Inflammatory macrophage (primary cell): Measurements from ENCODE around the gene LGALS3BP.

Source experiments
- DNase-seq, 2 donors: peaks; one replicate each; pipeline ENCODE4 v3.0.0-alpha.2; 2020 to 2022

LGALS3BP gene

DNA sequence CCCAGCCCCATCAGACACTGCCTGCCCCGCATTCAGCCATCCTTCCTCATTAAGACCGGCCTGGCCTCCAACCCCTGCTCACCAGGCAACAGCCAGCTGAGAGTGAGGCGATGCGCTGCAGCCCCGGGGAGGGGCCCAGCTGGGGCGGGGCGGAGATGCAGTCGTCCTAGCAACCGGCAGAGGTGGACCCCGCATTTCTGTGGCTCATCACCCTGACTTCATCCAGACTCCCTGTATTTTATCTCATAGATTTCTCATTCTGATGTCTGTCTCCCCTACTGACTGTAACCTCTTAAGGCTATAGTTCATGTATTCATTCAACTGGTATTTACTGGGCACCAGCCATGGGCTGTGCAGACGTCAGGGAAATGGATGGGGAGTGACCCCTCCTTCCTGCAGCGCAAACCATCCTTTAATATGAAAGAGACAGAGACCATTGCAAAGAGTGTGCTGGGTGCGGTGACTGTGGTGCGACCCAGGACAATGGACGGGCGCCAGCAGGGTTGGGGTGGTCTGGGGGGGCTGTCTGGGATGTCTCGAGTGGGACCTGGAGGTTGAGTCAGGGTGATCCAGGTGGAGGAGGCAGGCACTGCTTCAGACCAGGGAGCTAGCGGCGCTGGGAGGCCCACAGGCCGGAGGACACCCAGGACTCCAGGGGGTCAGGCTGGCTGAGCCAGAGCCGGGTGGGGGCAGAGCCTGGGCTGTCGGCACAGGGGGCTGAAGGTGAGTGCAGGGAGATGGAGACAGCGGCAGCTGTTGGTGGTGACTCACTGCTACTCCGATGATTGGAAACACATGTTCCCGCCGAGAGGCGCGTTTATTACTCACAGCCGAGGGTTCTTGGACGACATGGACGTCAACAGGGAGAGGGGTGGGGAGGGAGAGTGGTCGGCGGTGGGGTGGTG lies 44.1 kb downstream of the LGALS3BP start:
- no peak for DNase-seq

DNA sequence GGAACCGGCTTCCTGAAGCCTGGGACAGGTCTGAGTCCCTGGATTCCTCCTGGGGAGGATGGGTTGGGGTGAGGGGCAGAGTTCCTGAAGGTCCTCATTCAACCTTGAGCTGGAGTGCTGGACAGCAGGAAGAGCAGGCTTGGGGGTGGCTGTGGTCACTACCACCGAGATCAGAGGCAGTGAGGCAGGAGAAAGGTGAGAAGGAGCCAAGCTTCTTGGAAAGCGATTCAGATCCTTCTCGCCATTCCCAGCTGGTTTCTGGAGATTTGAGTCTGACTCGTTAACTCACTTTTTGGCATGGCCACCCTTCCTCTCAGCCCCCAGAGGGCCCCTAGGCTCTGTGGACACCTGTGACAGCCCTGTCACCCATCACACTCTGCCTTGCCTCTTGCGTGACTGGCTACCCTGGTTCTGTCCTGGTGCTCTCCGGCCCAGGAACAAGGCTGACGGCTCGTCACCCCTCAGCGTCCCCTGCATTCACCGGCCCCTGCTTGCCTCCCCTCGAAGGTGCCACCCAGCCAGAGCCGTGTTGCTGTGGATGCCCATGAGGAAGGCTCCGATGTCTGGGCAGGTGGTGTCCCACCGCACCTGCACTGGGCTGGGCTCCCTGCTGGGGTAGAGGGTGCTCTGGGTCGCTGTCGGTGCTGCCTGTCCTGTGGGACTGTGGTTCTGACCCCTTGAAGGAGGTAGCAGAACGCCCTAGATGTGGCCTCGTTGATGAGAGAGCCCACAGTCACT lies 44.9 kb downstream of the LGALS3BP start:
- DNase-seq, result no peak

DNA sequence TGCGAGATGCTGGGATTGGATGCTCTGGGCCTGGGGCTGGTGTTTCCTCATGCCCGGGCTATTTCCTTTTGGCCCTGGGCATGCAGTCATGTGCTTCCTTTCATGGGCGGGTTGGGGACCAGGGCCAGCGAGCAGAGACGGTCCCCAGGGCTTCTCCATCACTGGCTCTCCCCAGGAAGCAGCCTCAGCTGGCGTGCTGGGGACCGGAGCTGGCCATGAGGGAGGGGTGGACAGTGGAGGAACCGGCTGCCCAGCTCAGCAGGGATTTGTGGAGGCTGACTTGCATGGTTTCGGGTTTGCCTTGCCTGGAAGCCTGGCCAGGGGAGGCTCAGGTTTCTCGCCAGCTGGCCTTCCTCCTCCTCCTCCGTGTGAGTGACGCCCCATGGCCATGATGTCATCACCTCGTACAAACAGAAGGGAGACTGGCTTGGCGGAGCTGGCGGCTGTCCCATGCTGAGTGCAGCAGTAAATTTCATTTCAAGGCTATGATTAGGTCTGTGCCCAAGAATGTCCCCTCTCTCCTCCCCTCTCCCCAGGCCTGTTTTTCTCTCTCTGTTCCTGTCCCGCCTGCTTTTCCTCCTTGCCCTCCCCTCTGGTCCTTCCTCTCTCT lies 45.7 kb downstream of the LGALS3BP start:
- DNase-seq, result peak; percentile 68 to 73

DNA sequence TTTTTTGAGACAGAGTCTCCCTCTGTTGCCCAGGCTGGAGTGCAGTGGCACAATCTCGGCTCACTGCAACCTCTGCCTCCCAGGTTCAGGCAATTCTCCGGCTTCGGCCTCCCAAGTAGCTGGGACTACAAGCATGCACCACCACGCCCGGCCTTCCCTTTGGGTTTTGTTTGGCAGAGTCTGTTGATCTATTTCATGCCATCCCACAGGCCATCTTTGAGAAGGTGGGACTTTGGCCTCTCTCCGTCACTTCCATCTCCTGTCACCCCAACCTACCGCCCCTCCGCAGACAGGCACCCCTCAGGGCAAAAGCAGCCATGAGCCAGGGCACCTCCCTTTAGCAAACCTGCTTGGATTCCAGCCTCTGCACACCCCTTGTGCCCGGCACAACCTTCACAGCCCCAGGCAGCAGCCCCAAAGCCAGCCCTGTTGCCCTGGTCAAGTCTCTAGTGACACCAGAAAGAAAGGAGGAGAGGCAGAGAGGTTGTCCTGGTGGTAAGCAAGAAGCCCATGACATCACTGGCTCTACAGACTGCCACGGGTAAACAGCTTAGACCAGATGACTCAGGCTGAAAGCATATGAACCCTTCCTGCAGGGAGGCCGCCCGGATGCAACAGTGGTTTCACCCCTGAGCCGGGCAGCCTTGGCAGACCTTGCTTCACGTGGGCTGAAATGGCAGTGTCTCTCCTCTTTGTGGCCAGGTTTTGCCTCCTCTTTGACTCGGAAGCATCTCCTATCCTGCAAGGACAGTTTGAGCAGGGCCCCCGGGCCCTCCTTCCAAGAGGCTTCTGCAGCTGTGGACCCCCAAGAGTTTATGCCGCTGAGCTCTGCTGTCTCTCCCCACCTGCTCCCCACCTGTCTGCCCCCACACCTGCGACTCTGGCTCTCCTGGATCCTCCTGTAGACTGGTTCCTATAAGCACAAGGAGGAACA lies 46.4 kb downstream of the LGALS3BP start:
- DNase-seq, result peak; percentile 46 to 57

DNA sequence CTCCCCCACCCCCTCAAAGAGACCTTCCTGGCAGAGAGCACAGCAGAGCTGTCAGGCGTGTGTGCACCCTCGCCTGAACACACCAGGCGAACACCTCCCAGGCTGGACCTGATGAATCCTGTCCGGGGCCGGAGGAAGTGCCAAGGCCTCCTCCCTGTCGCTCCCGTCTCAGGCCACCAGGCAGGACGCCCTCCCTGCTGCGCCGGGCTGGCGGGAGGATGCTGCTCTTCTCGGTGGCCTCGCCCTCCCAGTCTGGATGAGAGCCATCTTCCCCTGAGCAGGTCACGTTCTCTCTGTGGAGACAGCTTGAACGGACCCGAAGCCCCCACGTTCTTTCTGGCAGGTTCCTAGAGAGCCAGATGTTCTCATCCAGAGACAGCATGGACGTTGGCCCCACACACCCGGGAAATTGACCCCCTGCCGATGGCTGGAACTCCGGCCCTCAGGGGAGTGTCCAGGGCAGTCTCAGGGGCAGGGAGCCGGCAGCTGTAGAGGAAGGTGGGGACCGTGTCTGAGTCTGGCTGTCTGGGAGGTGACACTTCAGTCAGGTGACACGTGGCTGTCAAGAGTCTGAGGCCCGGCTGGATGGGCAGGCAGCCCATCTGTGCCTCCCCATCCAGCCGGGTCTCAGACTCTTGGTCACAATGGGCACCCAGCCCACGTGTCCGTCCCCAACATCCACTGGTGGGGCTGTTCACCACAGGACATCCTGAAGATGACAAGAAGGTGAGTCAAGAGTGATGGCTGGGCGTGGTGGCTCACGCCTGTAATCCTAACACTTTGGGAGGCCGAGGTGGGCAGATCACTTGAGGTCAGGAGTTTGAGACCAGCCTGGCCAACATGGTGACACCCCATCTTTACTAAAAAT lies 49.6 kb downstream of the LGALS3BP start:
- DNase-seq, result no peak

DNA sequence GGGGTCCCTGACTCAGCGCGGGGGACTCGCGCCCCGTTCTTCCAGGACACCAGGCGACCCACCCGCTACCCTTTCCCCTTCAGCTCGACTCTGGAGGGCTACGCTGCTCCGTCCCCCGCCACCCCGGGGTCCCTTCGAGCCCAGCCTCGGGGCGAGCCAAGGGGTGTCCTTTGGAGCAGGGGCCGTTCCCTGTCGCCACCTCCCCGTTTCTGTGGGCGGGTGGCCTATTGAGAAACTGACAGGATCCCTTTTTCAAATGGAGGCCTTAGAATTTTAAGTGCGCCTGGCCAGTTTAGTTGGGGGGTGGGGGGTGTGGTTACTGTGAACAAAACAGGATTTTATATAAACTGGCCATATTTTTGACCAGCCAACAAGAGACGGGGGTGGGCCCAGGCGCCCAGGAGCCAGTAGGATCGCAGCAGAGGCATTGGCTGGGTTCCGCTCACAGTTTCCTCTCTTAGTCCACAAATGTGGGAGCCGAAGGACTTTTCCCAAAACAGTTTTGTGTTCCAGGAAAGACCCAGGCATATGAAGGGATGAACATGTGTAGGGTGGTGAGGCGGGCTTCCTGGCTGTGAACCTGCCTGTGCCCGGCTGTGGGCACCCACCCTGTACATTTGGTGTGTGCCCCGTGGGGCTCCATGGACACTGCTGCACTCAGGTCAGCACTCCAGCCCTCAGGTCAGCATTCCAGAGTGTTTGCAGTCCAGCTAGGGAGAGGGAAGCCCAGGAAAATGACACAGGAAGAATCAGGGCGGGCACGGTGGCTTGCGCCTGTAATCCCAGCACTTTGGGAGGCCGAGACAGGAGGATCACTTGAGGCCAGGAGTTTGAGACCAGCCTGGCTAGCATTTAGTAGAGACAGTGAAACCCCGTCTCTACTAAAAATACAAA lies 53.8 kb downstream of the LGALS3BP start:
- DNase-seq, result peak; percentile 96 to 97

DNA sequence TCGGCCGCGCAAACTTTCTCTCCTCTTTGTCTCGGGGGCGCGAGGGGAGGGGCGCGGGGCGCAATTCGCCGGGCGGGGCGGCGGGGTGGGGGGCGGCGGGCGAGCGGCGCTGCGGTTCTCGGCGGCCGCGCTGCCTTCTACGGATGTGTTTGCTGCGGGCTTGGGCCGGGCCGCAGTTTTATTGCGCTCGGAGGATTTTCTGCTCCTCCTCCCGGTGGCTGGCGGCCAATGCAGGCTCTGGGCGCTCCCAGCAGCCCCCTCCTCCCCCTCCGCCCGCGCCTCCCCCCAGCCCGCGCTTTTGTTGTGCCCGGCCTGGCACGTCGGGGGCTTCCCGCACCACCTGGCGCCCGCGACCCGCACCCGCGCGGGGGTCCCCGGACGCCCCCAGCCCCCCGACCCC lies 54.5 kb downstream of the LGALS3BP start, which contains the start of gene TIMP2:
TSS of gene TIMP2 (minus strand) at position 154 of the 400 bp plus-strand sequence. CDS start 299 bp downstream, outside the sequence.
- DNase-seq, result peak; percentile 86 to 91

DNA sequence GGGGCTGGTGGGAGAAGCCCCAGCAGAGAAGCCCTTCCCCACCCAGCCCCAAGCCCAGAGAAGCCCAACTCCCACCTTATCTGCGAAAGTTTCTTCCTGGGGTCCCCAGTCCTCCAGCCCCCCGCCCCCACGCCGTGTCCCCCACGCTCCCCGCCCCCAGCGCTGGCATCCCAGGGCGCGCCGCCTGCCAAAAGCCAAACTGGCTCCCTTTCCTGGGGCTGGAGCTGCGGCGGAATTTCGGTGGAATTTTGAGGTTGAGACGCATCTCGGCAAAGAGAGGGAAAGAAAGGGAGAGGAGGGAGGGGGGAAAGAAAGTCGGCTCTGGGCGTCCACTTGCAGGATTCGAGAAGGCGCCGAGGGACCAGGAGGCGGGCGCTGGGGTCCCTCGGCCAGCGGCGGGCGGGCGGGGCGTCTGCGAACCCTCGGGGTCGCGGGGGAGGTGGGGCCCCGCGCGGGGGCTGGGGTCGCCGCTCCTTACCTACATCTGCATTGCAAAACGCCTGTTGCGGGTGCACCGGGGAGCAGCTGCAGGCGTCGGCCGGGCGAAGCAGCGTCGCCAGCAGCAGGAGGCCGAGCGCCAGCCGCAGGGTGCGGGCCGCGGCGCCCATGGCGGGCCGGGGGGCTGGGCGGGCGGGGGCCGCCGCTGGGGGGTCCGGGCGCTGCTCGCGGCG lies 55.1 kb downstream of the LGALS3BP start:
- DNase-seq, result no peak

DNA sequence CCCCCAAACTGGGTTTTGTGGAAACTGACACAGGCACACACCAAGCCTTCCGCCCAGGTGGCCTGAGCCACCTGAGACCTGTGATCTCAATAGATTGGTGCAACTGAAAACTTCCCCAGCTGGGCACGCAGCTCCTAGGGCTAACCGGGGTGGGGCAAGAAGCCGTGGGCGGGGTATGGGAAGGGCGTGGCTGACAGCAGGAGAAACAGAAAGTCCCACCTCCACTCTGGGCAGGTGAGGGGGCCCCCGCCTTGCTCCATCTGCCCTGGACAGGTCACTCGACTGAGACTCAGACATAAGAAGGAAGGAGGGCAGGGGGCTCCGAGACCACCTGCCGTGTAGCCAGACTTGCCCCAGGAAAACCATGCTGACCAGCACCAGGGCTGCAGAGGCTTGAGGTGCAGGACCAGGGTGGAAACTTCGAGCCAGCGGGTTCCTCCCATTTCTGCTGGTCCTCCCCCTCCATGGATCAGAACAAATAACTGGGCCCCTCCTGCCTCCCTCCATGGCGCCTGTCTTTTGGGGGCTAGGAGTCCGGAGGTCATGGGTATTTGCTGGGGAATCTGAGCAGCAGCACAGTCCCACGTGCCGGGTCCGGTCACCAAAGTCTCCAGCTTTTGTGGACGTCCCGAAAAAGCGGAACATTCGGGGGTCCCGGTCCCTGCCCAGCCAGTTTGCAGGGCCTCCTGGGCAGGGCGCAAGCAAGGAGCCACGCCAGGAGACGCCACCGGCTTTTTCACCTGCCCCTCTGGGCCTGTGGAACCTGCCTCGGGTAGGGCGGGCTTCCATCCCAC lies 55.9 kb downstream of the LGALS3BP start:
- DNase-seq, result peak; percentile 50 to 75

DNA sequence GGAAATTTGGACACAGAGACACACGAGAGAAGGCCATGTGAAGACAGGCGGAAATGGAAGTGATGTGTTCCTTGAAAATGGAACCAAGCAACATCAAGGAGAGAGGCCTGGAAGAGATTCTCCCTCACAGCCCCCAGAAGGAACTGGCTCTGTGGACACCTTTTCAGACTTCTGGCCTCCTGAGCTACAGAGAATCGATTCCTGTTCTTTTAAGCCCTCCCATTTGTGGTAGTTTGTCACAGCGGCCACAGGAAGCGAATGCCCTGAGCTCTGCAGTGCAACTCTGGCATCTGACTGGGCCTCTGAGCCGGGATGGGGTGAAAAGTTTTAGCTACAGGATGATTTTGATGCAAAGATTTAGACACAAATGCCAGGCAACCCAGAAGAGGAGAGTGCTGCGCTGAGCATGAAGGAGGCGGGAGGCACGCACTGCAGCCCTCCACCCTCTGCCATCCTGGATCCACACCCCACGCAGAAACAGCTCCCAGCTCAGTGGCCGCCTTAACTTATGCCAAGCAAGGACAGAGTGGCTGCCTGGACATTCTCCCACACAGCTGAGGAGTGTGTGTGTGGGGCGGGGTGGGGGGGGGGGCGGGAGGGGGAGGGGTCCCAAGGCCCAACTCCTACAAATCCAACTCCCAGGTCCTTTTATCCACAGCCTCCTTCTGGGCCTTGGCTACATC lies 56.8 kb downstream of the LGALS3BP start:
- peak; percentile 46 to 51 for DNase-seq

DNA sequence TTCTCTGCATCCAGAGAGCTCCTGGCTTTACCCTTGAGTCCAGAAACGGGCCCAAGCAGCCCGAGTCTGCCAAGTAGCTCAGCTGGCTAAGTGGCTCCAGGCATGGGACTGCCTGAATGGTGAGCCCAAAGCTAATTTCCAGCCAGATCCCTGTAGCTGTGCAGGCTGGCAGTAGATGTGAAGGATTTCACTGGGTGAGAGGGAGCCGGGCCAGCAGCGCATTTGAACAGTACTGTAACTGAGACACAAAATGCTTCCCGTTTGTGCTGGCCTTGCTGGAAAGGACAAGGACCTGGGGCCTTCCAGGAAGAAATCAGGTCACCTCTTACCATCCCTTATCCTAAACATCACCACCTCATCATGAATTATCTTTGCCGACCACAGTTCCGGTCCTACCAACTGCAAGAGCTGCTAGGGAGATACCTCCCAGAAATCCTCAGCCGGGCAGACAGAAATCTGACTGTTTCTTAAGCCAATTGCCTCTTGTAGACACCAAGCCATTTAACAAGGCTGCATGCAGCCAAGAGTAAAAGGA lies 58.2 kb downstream of the LGALS3BP start:
- DNase-seq, result no peak
